NB4 (cell line): ENCODE measurements around the gene SIGLEC11.
A peak's percentile ranks its signal among the peaks of the same experiment; 100 is the strongest.

Experiments used
- CTCF ChIP-seq: IDR thresholded peaks from one replicate; pipeline ENCODE4 v1.5.1; 2012; ENCODE audit warnings: low read depth, low read length
- MAX ChIP-seq: IDR thresholded peaks from 2 replicates; pipeline ENCODE4 v1.6.1; 2011; ENCODE audit warnings: low read depth, low read length
- MYC ChIP-seq: IDR thresholded peaks from 2 replicates; pipeline ENCODE4 v1.6.1; 2011; ENCODE audit warnings: low read depth, low read length
- POLR2A ChIP-seq: IDR thresholded peaks from 2 replicates; pipeline ENCODE4 v1.6.1; 2011; ENCODE audit warnings: mild to moderate bottlenecking; ENCODE audit not compliant: insufficient read length; ENCODE audit errors: extremely low read depth

- TF ChIP-seq CTCF (no peak), POLR2A (peak; percentile 10), MAX (no peak), MYC (no peak)
Measured at GRCh38 chr19:49921871-49922795, 38.8 kb downstream of the SIGLEC11 start.
